WTC11 (cell line): ENCODE results near the gene IGFBP4.

ENCODE experiments used
- ATF3 ChIP-seq: sonication (generic); formaldehyde crosslinking; conservative IDR thresholded peaks from 2 replicates; pipeline ENCODE4 v1.8.1; 2022; ENCODE audit warnings: mild to moderate bottlenecking, missing genetic modification reagents
- ATF6 ChIP-seq: sonication (generic); formaldehyde crosslinking; IDR thresholded peaks from 2 replicates; pipeline ENCODE4 v1.8.1; 2023; ENCODE audit warnings: mild to moderate bottlenecking, missing genetic modification reagents
- CTCF ChIP-seq: fragments of 200-600 bp; IDR thresholded peaks from 2 replicates; pipeline ENCODE4 v1.8.0; 2022; ENCODE audit warnings: antibody characterized with exemption
- E2F4 ChIP-seq: sonication (generic); formaldehyde crosslinking; IDR thresholded peaks from 2 replicates; pipeline ENCODE4 v1.8.1; 2022; ENCODE audit warnings: low read depth, mild to moderate bottlenecking, moderate library complexity, missing genetic modification reagents, borderline replicate concordance
- ETV6 ChIP-seq: sonication (generic); formaldehyde crosslinking; IDR thresholded peaks from 2 replicates; pipeline ENCODE4 v1.8.1; 2022; ENCODE audit warnings: mild to moderate bottlenecking, missing genetic modification reagents
- FOXJ3 ChIP-seq: sonication (generic); formaldehyde crosslinking; IDR thresholded peaks from 2 replicates; pipeline ENCODE4 v1.9.0; 2021; ENCODE audit warnings: missing genetic modification reagents, mild to moderate bottlenecking, borderline replicate concordance
- FOXK1 ChIP-seq: sonication (generic); formaldehyde crosslinking; IDR thresholded peaks from 2 replicates; pipeline ENCODE4 v1.8.0; 2022; ENCODE audit warnings: mild to moderate bottlenecking, moderate library complexity, missing genetic modification reagents
- JUN ChIP-seq: sonication (generic); formaldehyde crosslinking; IDR thresholded peaks from 2 replicates; pipeline ENCODE4 v1.8.0; 2023; ENCODE audit warnings: mild to moderate bottlenecking, missing genetic modification reagents
- MYBL2 ChIP-seq: sonication (generic); formaldehyde crosslinking; IDR thresholded peaks from 2 replicates; pipeline ENCODE4 v1.8.1; 2023; ENCODE audit warnings: mild to moderate bottlenecking, moderate library complexity, missing genetic modification reagents
- NR1H2 ChIP-seq: sonication (generic); formaldehyde crosslinking; IDR thresholded peaks from 2 replicates; pipeline ENCODE4 v1.9.0; 2021; ENCODE audit warnings: mild to moderate bottlenecking, moderate library complexity, missing genetic modification reagents
- TP53 ChIP-seq: sonication (generic); formaldehyde crosslinking; IDR thresholded peaks from 2 replicates; pipeline ENCODE4 v1.8.1; 2023; ENCODE audit warnings: mild to moderate bottlenecking, missing genetic modification reagents
- USF1 ChIP-seq: sonication (generic); formaldehyde crosslinking; IDR thresholded peaks from 2 replicates; pipeline ENCODE4 v1.8.0; 2022; ENCODE audit warnings: mild to moderate bottlenecking, missing genetic modification reagents
- USF2 ChIP-seq: sonication (generic); formaldehyde crosslinking; IDR thresholded peaks from 2 replicates; pipeline ENCODE4 v1.8.1; 2023; ENCODE audit warnings: mild to moderate bottlenecking, missing genetic modification reagents, moderate library complexity

- no peak for TF ChIP-seq FOXK1 (CRISPR knock-in tag)
- TF ChIP-seq CTCF, result no peak
- no peak for TF ChIP-seq ATF6 (CRISPR knock-in tag)
- no peak for TF ChIP-seq MYBL2 (CRISPR knock-in tag)
- no peak for TF ChIP-seq FOXJ3
- TF ChIP-seq E2F4 (CRISPR knock-in tag), result no peak
- TF ChIP-seq NR1H2 (CRISPR knock-in tag), result no peak
- no peak for TF ChIP-seq JUN (CRISPR knock-in tag)
- TF ChIP-seq USF2 (CRISPR knock-in tag), result no peak
- no peak for TF ChIP-seq TP53 (CRISPR knock-in tag)
- no peak for TF ChIP-seq ETV6 (CRISPR knock-in tag)
- no peak for TF ChIP-seq USF1
- no peak for TF ChIP-seq ATF3 (CRISPR knock-in tag)
Observed at GRCh38 chr17:40417258-40417608, 26.0 kb upstream of the IGFBP4 start.
